Hematopoietic multipotent progenitor cell treated with erythropoietin and hydrocortisone succinate and interleukin-3 and kit ligand, for 15 days (in vitro differentiated cells): Measurements from ENCODE around the gene SCGB3A1.

Experiments
- DNase-seq: peaks from one replicate; pipeline ENCODE4 v3.0.0-alpha.2; 2015; ENCODE audit warnings: low spot score

The SCGB3A1 gene, protein sequence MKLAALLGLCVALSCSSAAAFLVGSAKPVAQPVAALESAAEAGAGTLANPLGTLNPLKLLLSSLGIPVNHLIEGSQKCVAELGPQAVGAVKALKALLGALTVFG

DNA sequence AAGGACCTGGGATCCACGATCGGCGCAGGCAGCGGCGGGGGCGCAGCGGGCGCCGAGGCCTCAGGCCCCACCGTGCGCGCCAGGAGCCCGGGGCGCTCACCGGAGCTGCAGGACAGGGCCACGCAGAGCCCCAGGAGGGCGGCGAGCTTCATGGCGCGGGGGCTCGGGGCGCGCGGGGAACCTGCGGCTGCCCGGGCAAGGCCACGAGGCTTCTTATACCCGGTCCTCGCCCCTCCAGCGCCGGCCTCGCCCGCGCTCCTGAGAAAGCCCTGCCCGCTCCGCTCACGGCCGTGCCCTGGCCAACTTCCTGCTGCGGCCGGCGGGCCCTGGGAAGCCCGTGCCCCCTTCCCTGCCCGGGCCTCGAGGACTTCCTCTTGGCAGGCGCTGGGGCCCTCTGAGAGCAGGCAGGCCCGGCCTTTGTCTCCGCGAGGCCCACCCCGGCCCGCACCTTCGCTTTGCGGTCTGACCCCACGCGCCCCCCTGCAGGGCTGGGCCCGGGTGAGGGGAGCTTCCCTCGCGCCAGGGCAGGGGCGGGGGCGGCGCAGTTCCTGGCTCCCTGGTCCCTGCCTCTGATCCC lies at the start of gene SCGB3A1:
TSS of gene SCGB3A1 (minus strand) at position 189 of the 577 bp plus-strand sequence. CDS start at position 152, 37 bp downstream.
- no peak for DNase-seq

DNA sequence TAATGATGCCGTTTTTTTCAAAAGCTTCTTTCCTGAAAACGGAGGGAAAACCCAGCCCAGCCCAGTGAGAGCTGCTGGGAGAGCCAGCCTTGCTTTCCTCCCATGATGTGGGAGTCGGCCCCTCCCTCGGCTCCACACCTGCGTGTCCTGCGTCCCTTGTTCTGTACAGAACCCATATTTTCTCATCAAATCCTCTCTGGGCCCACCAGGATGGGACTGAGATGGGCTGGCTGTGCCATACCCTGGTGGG lies 49.2 kb upstream of the SCGB3A1 start:
- DNase-seq: no peak

DNA sequence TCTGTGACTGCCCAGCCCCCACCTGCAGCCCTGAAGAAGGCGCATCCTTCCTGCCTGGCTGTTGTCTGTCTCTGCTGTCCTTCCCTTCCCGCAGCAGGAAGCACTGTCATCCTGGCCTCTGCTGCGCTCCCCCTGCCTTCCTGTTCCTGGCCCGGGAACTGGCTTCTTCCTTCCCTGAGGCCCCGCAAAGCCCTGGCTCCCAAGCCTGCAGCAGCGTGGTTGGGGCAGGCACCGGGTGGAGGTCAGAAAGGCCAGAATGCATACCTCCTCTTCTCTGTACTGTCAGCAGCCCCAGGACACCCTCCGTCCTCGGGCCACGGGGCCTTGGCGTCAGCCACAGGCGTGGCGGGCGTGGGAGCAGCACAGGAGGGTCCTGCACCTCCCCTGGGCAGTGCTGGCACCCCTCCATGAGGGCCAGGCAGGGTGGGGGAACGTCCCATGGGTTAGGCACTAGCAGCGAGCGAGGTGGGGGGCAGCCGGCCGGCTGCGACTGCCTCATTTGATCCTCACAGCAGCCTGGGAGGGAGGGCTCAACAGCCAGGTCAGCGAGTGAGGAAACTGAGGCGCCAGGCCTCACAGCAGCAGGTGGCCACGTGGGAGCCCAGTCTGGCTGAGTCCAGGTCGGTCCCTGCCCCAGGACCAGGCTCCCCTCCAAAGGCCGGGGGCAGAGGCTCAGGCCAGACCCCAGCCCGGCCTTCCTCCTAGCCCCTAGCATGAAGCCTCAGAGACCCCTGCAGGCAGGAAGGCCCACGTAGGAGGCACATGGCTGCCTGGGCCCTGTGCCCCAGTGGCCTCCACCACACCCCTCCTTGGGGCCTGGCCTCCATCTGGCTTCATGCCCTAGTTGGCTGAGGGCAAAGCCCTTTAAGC lies 48.7 kb upstream of the SCGB3A1 start:
- no peak for DNase-seq

DNA sequence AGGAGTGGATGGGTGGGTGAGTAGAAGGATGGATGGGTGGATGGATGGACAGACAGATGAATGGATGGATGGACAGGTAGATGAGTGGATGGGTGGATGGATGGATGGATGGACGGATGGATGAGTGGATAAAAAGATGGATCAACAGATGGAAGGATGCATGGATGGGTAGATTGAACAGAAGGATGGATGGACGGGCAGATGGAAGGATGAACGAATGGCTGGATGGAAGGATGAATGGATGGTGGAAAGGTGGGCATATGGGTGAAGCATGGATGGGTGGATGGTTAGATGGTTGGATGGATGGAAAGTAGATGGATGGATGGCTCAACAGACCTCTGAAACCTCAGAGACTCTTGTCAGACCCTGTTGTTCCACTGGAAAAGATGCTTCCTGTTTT lies 48.0 kb upstream of the SCGB3A1 start:
- DNase-seq: no peak

DNA sequence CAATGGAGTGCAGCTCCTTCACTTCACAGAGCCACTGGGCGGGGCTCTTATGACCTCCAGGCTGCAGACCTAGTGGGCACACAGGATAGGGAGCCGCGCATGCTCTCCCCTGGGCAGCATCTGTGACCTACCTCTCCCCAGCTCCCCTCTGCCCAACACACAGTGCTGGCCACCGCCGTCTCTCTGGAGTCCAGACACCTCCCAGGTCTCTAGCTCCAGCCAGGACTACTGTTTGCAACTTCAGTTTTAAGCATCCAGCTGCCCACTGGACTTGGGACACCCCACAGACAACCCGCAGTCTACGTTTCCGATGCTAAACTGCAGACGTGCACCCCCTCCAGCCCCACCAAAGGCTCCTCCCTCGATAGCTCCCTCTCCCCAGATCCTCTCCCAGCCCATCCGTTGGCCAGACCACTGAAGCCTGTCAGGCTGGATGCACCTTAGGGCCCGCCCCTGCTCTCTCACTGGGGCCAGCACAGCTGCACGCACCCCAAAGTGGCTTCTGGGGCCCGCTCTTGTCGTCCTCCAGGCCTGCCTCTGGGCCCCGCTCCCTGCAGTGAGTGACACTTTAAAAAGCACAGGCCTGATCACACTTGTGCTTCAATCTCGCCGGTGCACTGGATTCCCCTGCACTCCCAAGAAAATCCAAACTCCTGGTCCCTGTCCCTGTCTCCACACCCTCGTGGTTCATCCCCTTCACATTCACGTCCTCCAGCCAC lies 46.8 kb upstream of the SCGB3A1 start:
- DNase-seq: no peak

DNA sequence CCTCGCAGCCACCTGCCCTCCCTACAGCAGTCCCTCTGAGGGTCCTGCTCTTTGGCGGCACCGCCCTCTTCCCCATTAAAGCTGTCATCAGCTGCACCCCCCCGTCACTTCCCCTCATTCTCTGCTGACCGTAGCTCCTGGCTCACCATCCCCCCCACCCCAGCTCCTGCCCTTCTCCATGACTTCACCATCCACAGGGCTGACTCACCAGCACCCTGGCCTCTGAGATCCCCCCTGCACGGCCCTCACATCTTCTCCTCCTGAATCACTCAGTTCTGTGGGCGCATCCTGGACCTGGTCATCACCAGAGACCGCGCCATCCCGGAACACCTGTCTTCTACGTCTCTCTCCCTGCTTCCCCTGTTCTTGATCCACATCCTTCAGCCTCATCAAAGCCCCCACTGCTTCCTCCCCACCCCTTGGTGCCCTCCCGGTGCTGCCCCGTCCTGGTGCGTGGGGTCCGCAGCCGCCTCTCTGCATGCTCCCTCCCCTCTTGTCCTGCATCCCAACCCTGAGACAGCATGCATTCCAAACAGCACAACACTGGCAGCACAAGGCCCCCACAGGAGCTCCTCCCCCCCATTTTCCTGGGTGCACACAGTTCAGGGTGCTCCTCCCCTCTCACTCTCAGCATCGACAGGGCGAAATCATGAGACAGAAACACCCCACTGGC lies 45.2 kb upstream of the SCGB3A1 start:
- DNase-seq: no peak

DNA sequence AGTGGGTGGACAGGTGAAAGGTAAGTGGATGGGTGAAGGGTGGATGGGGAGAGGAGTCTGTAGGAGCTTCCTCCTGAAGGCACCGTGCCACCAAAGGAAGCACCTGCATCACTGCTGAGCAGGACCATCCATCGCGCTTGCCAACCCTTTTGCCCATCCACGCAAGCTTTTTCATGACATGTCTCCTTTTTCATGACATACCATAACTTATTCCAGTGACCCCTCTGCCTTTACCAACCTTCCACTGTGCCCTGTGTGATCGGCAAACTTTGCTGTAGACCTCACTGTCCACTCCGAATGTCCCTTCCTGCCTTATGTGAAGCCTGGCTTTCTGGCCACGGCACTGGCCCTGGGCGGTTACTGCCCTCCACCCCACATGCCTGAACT lies 44.7 kb upstream of the SCGB3A1 start:
- no peak for DNase-seq

DNA sequence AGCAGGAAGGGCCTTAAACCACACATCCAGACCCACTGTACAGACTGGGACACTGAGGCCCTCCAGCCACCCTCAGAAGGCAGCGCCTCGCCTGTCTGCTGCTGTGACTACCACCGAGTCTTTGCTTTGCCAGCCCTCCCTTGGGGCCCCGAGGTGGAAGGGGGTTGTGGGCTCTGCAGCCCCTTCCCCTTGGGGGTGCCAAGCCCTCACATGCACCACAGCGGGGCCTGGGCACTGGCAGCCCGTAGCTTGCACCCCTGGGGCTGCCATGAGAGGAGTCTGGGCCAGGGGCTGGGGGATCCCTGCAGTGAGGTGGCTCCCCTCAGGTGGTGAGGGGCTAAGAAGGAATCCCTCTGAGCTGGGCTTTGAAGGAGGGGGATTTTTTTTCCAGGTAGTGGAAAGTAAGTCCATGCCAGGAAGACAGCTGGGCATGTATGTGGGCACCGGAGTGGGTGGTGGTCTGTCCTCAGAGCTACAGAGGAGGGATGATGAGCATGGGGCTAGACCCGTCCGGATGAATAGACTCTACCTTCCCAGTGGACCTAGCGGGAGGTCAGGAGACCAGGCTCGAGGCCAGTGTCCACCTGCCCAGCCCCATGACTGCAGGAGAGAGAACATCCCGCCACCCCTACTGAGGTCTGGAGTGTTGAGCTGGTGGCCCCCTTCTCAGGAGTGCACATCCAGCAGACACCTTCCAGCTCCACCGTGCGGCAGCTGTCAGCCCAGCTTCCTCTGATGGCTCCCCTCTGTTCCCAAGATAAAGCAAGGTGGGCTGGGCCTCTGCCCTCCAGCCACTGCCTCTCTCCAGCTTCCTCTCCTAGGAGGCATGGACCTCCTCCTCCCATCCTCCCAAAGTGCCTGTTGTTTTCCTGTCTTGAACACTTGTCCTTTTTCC lies 42.2 kb upstream of the SCGB3A1 start:
- no peak for DNase-seq

DNA sequence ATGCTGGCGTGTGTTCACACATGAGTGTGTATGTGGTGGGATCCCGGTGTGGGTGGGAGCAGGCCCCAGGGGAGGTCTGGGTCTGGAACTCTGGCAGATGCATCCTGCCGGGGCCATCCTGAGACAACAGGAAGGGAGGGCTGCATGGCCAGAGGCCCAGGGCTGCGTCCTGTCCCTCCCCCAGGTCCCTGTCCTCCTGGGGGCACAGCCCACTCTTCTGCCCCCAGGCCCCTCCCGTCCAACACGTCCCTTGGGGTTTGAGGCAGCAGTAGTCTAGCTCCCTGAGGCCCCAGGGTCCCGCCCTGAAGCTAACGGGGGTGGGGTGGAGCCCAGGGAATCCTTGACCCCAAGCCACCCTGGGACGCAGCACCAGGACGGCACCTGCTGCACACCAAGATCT lies 41.5 kb upstream of the SCGB3A1 start:
- no peak for DNase-seq

DNA sequence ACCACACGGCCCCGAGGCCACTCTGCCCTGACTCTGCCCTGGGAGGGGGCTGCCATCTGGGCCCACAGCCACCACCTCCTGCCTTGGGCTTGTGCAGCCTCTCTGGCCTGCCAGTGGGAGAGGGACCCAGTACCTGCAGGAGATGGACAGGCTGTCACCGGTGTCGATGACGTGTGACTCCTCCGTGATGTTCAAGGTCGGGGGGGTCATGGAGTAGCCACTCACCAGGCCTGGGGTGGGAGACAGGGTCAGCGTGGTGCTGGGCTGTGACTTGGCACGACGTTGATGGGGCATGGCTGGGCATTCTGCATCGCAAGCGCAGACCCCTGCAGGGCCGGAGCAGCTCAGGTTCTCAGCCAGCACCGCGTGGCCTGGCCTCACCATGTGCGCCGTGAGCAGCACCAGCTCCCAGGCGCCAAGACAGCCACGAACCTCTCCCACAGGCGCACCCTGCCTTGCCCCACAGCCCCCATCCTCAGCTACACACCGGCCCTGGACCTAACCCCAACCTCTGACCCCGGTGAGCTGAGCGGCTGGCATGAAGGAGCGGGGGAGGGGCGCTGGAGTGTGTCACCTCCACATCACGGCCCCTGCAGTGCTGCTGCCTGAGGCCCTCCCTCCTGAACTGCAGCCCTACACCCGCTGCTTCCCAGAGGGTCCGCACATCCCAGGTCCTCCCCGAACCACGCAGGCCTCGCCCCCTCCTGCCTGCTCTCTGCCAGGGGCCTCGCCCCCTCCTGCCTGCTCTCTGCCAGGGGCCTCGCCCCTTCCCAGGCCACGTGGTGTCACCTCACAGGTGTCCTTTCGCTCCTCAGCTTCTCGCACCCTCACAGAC lies 40.5 kb upstream of the SCGB3A1 start:
- DNase-seq: no peak

DNA sequence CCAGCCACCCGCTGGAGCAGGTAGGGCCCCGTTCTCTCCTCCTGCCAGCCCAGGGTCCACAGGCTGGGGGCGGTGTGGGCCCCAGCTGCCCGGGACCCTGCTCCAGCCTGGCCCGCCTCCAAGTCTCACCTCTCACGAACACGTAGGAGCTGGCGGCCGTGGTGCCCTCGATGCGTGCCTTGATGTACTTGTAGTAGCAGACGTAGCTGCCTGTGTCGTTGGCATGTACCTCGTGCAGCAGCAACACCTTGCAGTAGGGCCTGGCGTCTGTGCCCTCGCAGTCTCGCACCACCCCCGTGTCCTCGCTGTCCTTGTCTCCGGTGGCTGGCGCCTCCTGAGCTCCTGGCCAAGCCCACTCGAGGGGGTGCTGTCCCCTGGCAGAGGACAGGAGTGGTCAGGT lies 39.1 kb upstream of the SCGB3A1 start:
- no peak for DNase-seq

DNA sequence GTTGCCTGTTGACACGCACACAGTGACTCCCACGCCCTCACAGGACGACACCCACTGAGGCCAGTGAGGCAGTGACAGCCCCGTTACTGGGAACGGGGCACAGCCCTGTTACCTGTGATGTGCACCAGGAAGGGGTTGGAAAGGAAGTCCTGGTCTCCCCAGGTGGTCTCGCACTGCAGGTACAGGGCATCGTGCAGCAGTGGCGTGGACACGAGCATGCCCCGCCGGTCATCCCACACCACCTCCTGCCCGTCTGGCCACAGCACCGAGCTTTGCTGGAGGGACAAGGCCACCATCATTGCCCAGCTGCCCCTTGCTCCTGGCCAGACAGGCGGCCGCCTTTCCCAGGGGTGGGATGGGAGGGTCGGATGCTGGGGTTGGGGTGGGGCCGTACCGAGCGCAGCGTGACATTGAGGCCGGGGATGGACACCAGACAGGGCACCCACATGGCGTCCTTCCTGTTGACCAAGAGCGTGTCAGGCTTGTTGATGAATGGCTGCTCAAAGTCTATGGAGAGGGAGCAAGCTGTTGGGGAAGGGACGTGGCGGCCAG lies 38.6 kb upstream of the SCGB3A1 start:
- DNase-seq: no peak

DNA sequence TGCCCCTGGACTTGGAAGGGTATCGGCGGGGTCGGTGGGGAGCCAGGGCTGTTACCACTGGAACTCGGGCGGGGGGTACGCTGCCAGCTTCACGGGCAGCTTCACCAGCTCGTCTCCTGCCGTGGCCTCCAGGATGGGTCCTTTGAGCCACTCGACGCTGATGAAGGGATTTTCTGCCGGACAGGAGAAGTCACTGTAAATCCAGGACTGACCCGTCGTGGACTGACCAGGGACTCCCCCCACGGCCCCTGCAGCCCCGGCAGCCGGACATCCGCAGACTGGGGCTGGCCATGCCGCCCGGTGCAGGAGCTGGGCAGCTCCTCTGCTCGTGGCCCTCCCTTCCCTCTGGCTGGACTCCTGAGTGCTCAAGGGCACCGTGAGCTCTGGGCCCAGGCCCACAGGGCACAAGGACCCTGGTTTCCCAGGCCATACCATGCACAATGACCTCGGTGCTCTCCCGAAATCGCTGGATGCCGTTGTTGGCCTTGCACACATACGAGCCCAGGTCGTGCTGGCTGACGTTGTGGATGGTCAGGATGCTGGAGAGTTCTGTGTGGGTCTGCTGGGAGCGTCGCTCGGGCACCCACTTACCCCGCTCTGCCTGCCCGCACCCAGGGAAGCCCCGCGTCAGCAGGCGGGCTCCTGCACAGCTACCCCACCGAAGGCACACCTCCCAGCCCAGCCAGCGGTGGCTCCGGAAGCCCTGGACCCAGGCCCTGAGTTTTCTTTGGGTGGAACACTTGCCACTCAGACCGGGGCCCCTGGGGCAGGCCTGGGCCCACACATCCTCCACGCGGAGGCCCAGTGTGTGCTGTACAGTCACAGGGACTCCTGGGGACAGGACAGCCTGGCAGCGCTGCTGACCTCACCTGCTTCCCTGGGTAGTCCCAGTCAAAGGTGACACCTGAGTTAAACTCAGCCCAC lies 37.8 kb upstream of the SCGB3A1 start:
- no peak for DNase-seq

DNA sequence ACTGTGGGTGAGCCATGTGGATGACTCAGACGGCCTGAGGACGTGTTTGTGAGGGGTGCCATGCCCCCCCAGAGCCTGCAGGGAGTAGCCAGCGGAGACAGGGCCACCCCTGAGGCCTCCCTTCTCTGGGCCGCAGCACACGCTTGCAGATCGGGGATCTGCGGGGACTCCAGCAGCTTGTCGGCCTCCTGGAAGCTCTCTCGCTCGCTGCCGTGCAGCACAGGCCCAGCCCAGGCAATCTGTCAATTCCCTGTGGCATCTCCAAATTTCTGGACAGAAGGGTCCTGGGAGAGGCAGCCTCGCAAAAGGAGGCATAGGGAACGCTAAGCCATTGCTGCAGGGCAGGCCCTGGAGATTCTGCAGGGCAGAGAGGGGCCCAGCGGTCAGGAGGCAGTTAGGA lies 36.9 kb upstream of the SCGB3A1 start:
- no peak for DNase-seq

DNA sequence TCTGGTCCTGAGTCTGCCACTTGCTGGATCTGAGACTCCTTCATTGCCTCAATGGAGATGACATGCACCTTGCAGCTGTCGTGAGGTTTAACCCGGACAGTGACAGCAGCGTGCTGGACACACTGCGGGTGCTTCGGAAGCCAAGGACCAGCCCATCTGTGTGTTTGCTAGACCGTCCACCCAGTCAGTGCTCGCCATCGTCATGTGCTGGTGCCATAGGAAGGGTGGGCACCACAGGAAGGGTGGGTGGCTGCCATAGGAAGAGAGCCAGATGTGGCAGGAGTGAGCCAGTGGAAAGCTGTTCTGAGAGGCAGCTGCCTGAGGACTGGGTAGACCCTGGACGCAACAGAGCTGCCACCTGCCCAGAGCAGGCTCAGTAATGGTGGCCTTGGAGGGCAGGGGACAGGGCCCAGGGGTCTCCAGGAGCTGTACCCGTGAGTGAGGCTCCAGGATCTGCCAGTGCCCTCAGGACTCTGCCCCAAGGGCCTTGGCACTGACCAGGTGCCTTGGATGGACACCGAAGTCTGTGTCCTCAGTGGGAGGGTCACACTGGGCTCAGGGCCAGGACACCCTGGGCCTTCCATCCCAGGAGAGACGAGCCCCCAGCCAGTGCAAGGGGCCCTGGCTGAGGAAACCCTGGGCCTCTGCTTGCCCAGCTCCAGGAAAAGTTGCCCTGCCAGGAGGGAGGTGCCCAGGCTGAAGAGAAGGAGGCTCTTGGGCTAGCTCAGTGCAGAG lies 36.3 kb upstream of the SCGB3A1 start:
- no peak for DNase-seq

DNA sequence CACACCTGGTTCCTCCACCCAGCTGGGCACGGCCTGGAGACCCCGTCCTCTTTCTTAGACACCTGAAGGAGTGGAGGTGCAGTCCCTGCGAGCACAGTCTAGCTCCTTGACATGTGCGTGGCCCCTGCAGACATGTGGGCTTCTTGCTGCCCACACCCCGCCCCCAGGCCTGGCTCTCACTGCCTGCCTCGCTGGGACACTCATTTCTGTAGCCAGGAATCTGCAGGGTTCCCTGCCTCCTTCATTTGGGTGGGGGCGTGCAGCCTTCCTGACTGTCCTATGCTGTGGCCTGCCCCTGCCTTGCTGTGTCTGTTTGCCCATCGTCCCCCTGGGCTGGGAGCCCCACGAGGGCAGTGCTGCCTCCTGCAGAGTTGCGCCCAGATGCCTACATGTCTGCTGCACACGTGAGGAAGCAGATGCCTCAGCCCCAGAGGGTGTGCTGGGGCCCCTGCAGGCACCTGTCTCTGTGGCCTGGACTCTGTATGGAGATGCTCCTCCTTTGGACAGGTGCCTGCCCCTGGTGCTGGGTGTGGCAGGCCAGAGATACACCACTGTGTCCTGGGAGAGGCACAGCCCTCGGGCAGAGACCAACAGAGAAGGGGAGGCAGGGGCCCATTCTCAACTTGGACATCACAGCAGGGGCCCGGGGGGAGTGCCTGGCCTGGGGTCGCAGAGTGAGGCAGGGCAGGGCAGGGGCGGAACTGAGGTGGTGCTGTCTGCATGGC lies 35.5 kb upstream of the SCGB3A1 start:
- DNase-seq: no peak

DNA sequence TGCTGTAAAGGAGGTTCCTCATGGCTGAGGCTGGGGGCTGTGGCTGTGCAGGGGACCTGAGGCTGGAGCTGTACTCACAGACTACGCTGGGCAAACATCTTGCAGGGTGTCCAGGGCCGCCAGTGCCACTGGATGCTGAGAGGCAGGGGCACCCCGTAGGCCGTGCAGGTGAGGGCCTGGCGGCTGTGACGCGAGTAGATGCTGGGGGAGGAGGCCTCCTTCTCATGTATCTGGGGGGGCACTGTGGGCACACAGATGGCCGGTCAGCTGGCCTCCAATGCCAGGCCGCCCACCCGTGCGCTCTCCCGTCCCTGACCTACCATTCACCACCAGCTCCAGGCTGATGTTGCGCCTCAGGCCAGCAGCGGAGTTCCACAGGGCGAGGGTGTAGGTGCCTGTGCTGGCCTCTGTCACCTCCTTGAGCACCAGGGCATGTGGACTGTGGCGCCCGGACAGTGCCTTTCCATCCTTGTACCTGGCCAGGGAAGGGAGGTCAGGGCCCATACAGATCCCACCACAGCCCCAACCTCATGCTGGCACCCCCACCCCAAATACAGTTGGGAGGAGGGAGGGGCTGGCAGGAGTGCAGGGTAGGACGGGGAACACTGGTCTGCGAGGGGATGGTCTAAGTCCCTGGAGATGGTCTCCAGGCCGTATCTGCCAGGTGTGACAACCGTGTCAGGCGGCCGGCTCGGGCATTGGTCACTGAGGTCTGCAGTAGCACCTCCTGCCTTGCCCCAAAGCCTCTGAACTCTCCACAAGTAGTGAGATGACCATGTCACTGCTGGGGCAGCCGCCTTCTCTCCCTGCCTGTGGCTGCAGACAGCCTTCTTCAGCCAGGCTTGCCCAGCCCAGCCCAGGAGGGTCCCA lies 34.7 kb upstream of the SCGB3A1 start:
- no peak for DNase-seq
